H9 (cell line): ENCODE data around the gene HLX. TPM values are rescaled to one million over a fixed set of nuclear protein-coding genes. Genes with fewer than 3 reads are reported as not detected.

ENCODE experiments used
- DNase-seq: peaks from one replicate; pipeline ENCODE4 v3.0.0-alpha.2; 2017
- H2AFZ ChIP-seq: one replicate; pipeline ENCODE4 v1.6.1; 2013; ENCODE audit warnings: mild to moderate bottlenecking, low read length, control low read depth, moderate library complexity
- H2AK5ac ChIP-seq: 2 replicates; pipeline ENCODE4 v1.6.1; 2013; ENCODE audit warnings: low read length, control low read depth, mixed read lengths; ENCODE audit not compliant: insufficient read length
- H2BK120ac ChIP-seq: one replicate; pipeline ENCODE4 v1.6.1; 2013; ENCODE audit warnings: low read depth, mild to moderate bottlenecking, low read length, control low read depth, inconsistent platforms; ENCODE audit not compliant: poor library complexity, severe bottlenecking
- H2BK12ac ChIP-seq: 2 replicates; pipeline ENCODE4 v1.6.1; 2013; ENCODE audit warnings: low read length, control low read depth, mixed read lengths, low read depth; ENCODE audit not compliant: insufficient read length
- H2BK15ac ChIP-seq: 2 replicates; pipeline ENCODE4 v1.6.1; 2013; ENCODE audit warnings: low read depth, low read length, control low read depth
- H2BK20ac ChIP-seq: one replicate; pipeline ENCODE4 v1.6.1; 2013; ENCODE audit warnings: low read depth, mild to moderate bottlenecking, low read length, control low read depth, inconsistent platforms; ENCODE audit not compliant: poor library complexity, severe bottlenecking
- H2BK5ac ChIP-seq: 2 replicates; pipeline ENCODE4 v1.6.1; 2013; ENCODE audit warnings: low read length, control low read depth, mixed read lengths; ENCODE audit not compliant: insufficient read length
- H3K14ac ChIP-seq: 2 replicates; pipeline ENCODE4 v1.6.1; 2013; ENCODE audit warnings: low read length, control low read depth; ENCODE audit not compliant: insufficient read depth
- H3K18ac ChIP-seq: 2 replicates; pipeline ENCODE4 v1.6.1; 2013; ENCODE audit warnings: low read depth, mild to moderate bottlenecking, mixed read lengths, low read length, control low read depth; ENCODE audit not compliant: insufficient read length
- H3K23ac ChIP-seq: 2 replicates; pipeline ENCODE4 v1.6.1; 2013; ENCODE audit warnings: low read length, control low read depth, mixed read lengths, low read depth; ENCODE audit not compliant: insufficient read length
- H3K23me2 ChIP-seq: 2 replicates; pipeline ENCODE4 v1.6.1; 2013; ENCODE audit warnings: low read depth, mild to moderate bottlenecking, mixed read lengths, low read length, control low read depth; ENCODE audit not compliant: insufficient read length, poor library complexity, severe bottlenecking
- H3K27ac ChIP-seq: 2 replicates; pipeline ENCODE4 v1.5.1; 2013; ENCODE audit warnings: low read length, control low read depth, mixed read lengths, low read depth; ENCODE audit not compliant: insufficient read length
- H3K27me3 ChIP-seq: 2 replicates; pipeline ENCODE4 v1.6.1; 2013; ENCODE audit warnings: low read length, control low read depth, inconsistent platforms; ENCODE audit not compliant: insufficient read depth
- H3K4ac ChIP-seq: 2 replicates; pipeline ENCODE4 v1.6.1; 2013; ENCODE audit warnings: low read depth, mild to moderate bottlenecking, control low read depth, inconsistent platforms, low read length, moderate library complexity
- H3K4me1 ChIP-seq: 2 replicates; pipeline ENCODE4 v1.6.1; 2013; ENCODE audit warnings: low read length, control low read depth, inconsistent platforms; ENCODE audit not compliant: insufficient read depth
- H3K4me2 ChIP-seq: 2 replicates; pipeline ENCODE4 v1.6.1; 2013; ENCODE audit warnings: low read length, control low read depth, mixed read lengths; ENCODE audit not compliant: insufficient read length, insufficient read depth
- H3K56ac ChIP-seq: 2 replicates; pipeline ENCODE4 v1.6.1; 2013; ENCODE audit warnings: low read depth, mild to moderate bottlenecking, mixed read lengths, low read length, control low read depth; ENCODE audit not compliant: insufficient read length
- H3K79me1 ChIP-seq: 2 replicates; pipeline ENCODE4 v1.6.1; 2013; ENCODE audit warnings: low read depth, mild to moderate bottlenecking, moderate library complexity, low read length, control low read depth, inconsistent platforms; ENCODE audit not compliant: insufficient read depth, poor library complexity, severe bottlenecking
- H3K79me2 ChIP-seq: 2 replicates; pipeline ENCODE4 v1.6.1; 2013; ENCODE audit warnings: low read length, control low read depth, inconsistent platforms; ENCODE audit not compliant: insufficient read depth
- H3K9ac ChIP-seq: 2 replicates; pipeline ENCODE4 v1.6.1; 2013; ENCODE audit warnings: low read length, control low read depth, mixed read lengths; ENCODE audit not compliant: insufficient read length; ENCODE audit errors: extremely low read depth
- H3K9me3 ChIP-seq: one replicate; pipeline ENCODE4 v1.6.1; 2013; ENCODE audit warnings: low read depth, low read length, inconsistent platforms; ENCODE audit not compliant: control insufficient read depth
- H3T11ph ChIP-seq: one replicate; pipeline ENCODE4 v1.6.1; 2013; ENCODE audit warnings: mild to moderate bottlenecking, low read length, control low read depth, inconsistent platforms
- H4K20me1 ChIP-seq: one replicate; pipeline ENCODE4 v1.6.1; 2013; ENCODE audit not compliant: control insufficient read depth, insufficient read length, insufficient read depth
- H4K5ac ChIP-seq: 2 replicates; pipeline ENCODE4 v1.6.1; 2013; ENCODE audit warnings: low read depth, mild to moderate bottlenecking, mixed read lengths, low read length, control low read depth; ENCODE audit not compliant: insufficient read length
- H4K8ac ChIP-seq: replicated peaks from 2 replicates; pipeline ENCODE4 v1.6.1; 2013; ENCODE audit warnings: low read length, control low read depth, mixed read lengths, low read depth; ENCODE audit not compliant: insufficient read length
- H4K91ac ChIP-seq: 2 replicates; pipeline ENCODE4 v1.6.1; 2013; ENCODE audit warnings: low read depth, mild to moderate bottlenecking, moderate library complexity, mixed read lengths, low read length, control low read depth; ENCODE audit not compliant: insufficient read length
- H3K27ac Mint-ChIP-seq, 3 experiments: 2 replicates in 2 of 3; 3 replicates in 1 of 3; pipeline ENCODE4 v1.8.0; 2020 to 2021; ENCODE audit warnings: mixed read lengths in 3 of 3, mild to moderate bottlenecking in 1 of 3, moderate library complexity in 1 of 3
- H3K27me3 Mint-ChIP-seq: 2 replicates; pipeline ENCODE4 v1.8.0; 2021; ENCODE audit warnings: low read depth, mild to moderate bottlenecking, moderate library complexity, mixed read lengths
- H3K36me3 Mint-ChIP-seq, 3 experiments: 2 replicates in 2 of 3; 3 replicates in 1 of 3; pipeline ENCODE4 v1.8.0; 2020 to 2021; ENCODE audit warnings: low read depth in 3 of 3, mixed read lengths in 3 of 3; ENCODE audit not compliant: insufficient read depth in 1 of 3
- H3K4me1 Mint-ChIP-seq, 2 experiments: 2 replicates each; pipeline ENCODE4 v1.8.0; 2020; ENCODE audit warnings: mixed read lengths in 2 of 2
- H3K4me3 Mint-ChIP-seq, 2 experiments: 2 replicates in 1 of 2; 3 replicates in 1 of 2; pipeline ENCODE4 v1.8.0; 2020 to 2021; ENCODE audit warnings: mild to moderate bottlenecking in 2 of 2, mixed read lengths in 2 of 2, moderate library complexity in 1 of 2
- H3K9me3 Mint-ChIP-seq, 2 experiments: 2 replicates in 1 of 2; 3 replicates in 1 of 2; pipeline ENCODE4 v1.8.0; 2020; ENCODE audit warnings: mild to moderate bottlenecking in 2 of 2, mixed read lengths in 2 of 2, moderate library complexity in 1 of 2
- WGBS: extraction: QIAGEN DNeasy Blood & Tissue Kit; methylation state at CpG from one replicate; pipeline ENCODE4 v1.1.7; 2013; ENCODE audit warnings: missing lambda C conversion rate, low lambda C conversion rate, mixed read lengths; ENCODE audit not compliant: insufficient read length; ENCODE audit errors: extremely low coverage; 5-methylcytosine and 5-hydroxymethylcytosine counted together
- total RNA-seq: library from RNA; stranded (reverse); gene quantifications from 2 replicates; pipeline ENCODE4 v1.2.1, GENCODE V29; 2021
- TF ChIP-seq, protein P1 (sequence below): fragments of 200-600 bp; sonication (generic); conservative IDR thresholded peaks from 3 replicates; pipeline ENCODE4 v1.8.0; 2021; ENCODE audit warnings: antibody characterized with exemption, mild to moderate bottlenecking

The HLX gene
- total RNA-seq, 1 experiment from 2014 or later: 0.37 TPM

DNA sequence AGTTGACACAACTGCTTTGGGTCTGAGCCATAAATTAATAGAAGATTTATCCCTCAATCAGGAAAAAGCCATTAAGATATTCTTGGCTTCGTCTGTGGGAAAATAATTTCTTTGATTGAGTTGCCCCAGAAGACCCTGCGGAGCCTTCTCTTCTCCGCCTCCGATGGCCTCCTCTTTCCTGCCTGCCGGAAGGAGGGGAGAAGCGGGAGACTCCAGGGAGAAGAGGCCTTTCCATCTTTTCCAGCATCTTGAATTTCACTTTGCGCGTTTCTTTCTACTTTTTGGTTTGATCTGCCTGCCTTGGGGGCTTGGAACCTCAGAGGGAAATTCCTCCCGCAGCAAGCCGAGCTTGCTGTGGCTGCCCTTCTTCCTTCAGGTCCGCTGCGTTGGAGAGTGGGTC, 16.8 kb downstream of the HLX start:
- H2BK120ac ChIP-seq: no peak overlapping the region
- H3K23ac ChIP-seq: no peak overlapping the region
- no peak overlapping the region for H2BK12ac ChIP-seq
- no peak overlapping the region for H4K5ac ChIP-seq
- DNase-seq: no peak
- H2AK5ac ChIP-seq: no peak overlapping the region
- TF ChIP-seq, protein P1, sequence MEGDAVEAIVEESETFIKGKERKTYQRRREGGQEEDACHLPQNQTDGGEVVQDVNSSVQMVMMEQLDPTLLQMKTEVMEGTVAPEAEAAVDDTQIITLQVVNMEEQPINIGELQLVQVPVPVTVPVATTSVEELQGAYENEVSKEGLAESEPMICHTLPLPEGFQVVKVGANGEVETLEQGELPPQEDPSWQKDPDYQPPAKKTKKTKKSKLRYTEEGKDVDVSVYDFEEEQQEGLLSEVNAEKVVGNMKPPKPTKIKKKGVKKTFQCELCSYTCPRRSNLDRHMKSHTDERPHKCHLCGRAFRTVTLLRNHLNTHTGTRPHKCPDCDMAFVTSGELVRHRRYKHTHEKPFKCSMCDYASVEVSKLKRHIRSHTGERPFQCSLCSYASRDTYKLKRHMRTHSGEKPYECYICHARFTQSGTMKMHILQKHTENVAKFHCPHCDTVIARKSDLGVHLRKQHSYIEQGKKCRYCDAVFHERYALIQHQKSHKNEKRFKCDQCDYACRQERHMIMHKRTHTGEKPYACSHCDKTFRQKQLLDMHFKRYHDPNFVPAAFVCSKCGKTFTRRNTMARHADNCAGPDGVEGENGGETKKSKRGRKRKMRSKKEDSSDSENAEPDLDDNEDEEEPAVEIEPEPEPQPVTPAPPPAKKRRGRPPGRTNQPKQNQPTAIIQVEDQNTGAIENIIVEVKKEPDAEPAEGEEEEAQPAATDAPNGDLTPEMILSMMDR: no peak
- no peak overlapping the region for H3K14ac ChIP-seq
- peaks cover 2% of the 10 kb centered on the region; the same call in 1 of the 2 replicates for H3K4me1 ChIP-seq
- no peak overlapping the region for H2AFZ ChIP-seq
- Mint-ChIP-seq H3K27me3 (peaks cover 100% of the 10 kb centered on the region), H3K27ac (no peak overlapping the region), H3K9me3 (peaks cover 3 to 14% of the 10 kb centered on the region in 2 experiments; a peak in 3 of 5 replicates), H3K36me3 (no peaks in the 10 kb centered on the region; a peak in 2 of 7 replicates), H3K4me1 (peaks cover 26 to 48% of the 10 kb centered on the region in 2 experiments), H3K4me3 (peak overlapping the region in 1 of 2 experiments; percentile 16; a peak in 1 of 5 replicates)
- H3K56ac ChIP-seq: no peak overlapping the region
- no peaks in the 10 kb centered on the region for H4K20me1 ChIP-seq
- no peak overlapping the region for H4K91ac ChIP-seq
- no CpG with 5 or more reads among the region's 12 CpGs for WGBS
- peaks cover 9% of the 10 kb centered on the region for H3K23me2 ChIP-seq
- no peak overlapping the region for H4K8ac ChIP-seq
- H3K79me1 ChIP-seq: no peaks in the 10 kb centered on the region
- peak overlapping the region; percentile 18 for H3K4me2 ChIP-seq
- H3K4ac ChIP-seq: no peak overlapping the region
- H3T11ph ChIP-seq: no peak overlapping the region
- H2BK5ac ChIP-seq: no peak overlapping the region
- no peak overlapping the region for H3K9ac ChIP-seq
- H3K9me3 ChIP-seq: no peaks in the 10 kb centered on the region
- H2BK20ac ChIP-seq: no peak overlapping the region
- no peak overlapping the region for H3K18ac ChIP-seq
- no peak overlapping the region for H2BK15ac ChIP-seq
- H3K27ac ChIP-seq: no peak overlapping the region
- no peaks in the 10 kb centered on the region for H3K79me2 ChIP-seq
- H3K27me3 ChIP-seq: peaks cover 61% of the 10 kb centered on the region
